Esophagus muscularis mucosa (tissue), 3 donors: ENCODE measurements around the gene GDPGP1.

Experiments used
- CTCF ChIP-seq, 3 experiments: fragments of 200-600 bp in 2 of 3; fragments of 450-650 bp in 1 of 3; sonication (generic) in 2 of 3; IDR thresholded peaks; one replicate each; pipeline ENCODE4 v1.5.1; 2017 to 2019; ENCODE audit warnings: antibody characterized with exemption in 3 of 3, mild to moderate bottlenecking in 2 of 3, moderate library complexity in 1 of 3
- POLR2A ChIP-seq: fragments of 450-650 bp; IDR thresholded peaks from one replicate; pipeline ENCODE4 v1.6.1; 2017; ENCODE audit warnings: antibody characterized with exemption, moderate library complexity, mild to moderate bottlenecking, low read depth

- TF ChIP-seq CTCF (IDR thresholded peaks at IDR 0.05) (no peak), POLR2A (no peak)
Measured at GRCh38 chr15:90231028-90232017, 2.7 kb upstream of the GDPGP1 start.
